ENCODE measurements around the gene TNFRSF21.

- TF ChIP-seq CTCF (IDR thresholded peaks at IDR 0.05) (no peak), POLR2A (IDR thresholded peaks at IDR 0.05) (no peak)
Measured at GRCh38 chr6:47203938-47204611, 105.6 kb downstream of the TNFRSF21 start.

All from lower leg skin (tissue), 3 donors.